Thoracic aorta (tissue), 2 donors: ENCODE data around the gene CTU2. TPM values are rescaled to one million over a fixed set of nuclear protein-coding genes. Genes with fewer than 3 reads are reported as not detected.

Experiments
- ATAC-seq: fragments of 150-250 bp; one replicate; pipeline ENCODE4 v1.8.0; 2017; ENCODE audit warnings: low read depth; ENCODE audit not compliant: insufficient number of reproducible peaks, low FRiP score
- DNase-seq: peaks from one replicate; pipeline ENCODE4 v3.0.0-alpha.2; 2020; ENCODE audit warnings: low spot score
- H3K27ac ChIP-seq, 2 donors: fragments of 200-600 bp; sonication (generic); 1 replicate in 1 of 2; 2 replicates in 1 of 2; pipeline ENCODE4 v1.5.1; 2016; ENCODE audit warnings: mild to moderate bottlenecking in 2 of 2, moderate library complexity in 2 of 2
- H3K27me3 ChIP-seq: fragments of 200-600 bp; sonication (generic); replicated peaks from 2 replicates; pipeline ENCODE4 v1.6.0; 2016; ENCODE audit warnings: mild to moderate bottlenecking; ENCODE audit not compliant: insufficient read depth
- H3K36me3 ChIP-seq: fragments of 200-600 bp; sonication (generic); one replicate; pipeline ENCODE4 v1.5.1; 2016
- H3K4me1 ChIP-seq, 2 donors: fragments of 200-600 bp; sonication (generic); 1 replicate in 1 of 2; 2 replicates in 1 of 2; pipeline versions ENCODE4 v1.5.1 to v1.6.0; 2016; ENCODE audit warnings: low read depth in 2 of 2, mild to moderate bottlenecking in 1 of 2; ENCODE audit not compliant: control insufficient read depth in 1 of 2
- H3K4me3 ChIP-seq: fragments of 200-600 bp; sonication (generic); 2 replicates; pipeline ENCODE4 v1.5.1; 2016; ENCODE audit warnings: mild to moderate bottlenecking
- H3K9me3 ChIP-seq: fragments of 200-600 bp; sonication (generic); 2 replicates; pipeline ENCODE4 v1.5.1; 2016
- total RNA-seq, 2 donors: library from RNA; depleted of rRNA; stranded (reverse); fragments of >200 nt; gene quantifications; one replicate each; pipeline versions ENCODE4 v1.1.0 to v1.2.3, GENCODE V29; 2016
- TF ChIP-seq, protein P1 (sequence below): fragments of 200-600 bp; sonication (generic); IDR thresholded peaks from one replicate; pipeline ENCODE4 v1.5.1; 2019; ENCODE audit warnings: antibody characterized with exemption

CTU2 gene
- 10 to 100 TPM; 11.1 to 21.0 TPM for total RNA-seq

GRCh38 chr16:88706229-88706964 lies at the start of gene CTU2, which contains the start of gene RNF166:
Gene CTU2, plus strand, starts transcription at chr16:88706503. Its CDS starts 28 bp downstream, at chr16:88706531.
Gene RNF166, minus strand, starts transcription at chr16:88706408. Its CDS starts 83 bp downstream, at chr16:88706325.
- H3K4me1 ChIP-seq: peaks cover 22 to 32% of the 10 kb centered on the region in 2 donors
- no peaks in the 10 kb centered on the region for H3K27me3 ChIP-seq
- peak within 1 kb of the TSS; percentile 99 for H3K4me3 ChIP-seq
- DNase-seq (peak; percentile 39), ATAC-seq (peak; percentile 87)
- peaks cover 2% of the 10 kb centered on the region for H3K36me3 ChIP-seq
- no peaks in the 10 kb centered on the region for H3K9me3 ChIP-seq
- peak within 1 kb of the TSS; percentile 62 to 63 for H3K27ac ChIP-seq
- TF ChIP-seq, protein P1, sequence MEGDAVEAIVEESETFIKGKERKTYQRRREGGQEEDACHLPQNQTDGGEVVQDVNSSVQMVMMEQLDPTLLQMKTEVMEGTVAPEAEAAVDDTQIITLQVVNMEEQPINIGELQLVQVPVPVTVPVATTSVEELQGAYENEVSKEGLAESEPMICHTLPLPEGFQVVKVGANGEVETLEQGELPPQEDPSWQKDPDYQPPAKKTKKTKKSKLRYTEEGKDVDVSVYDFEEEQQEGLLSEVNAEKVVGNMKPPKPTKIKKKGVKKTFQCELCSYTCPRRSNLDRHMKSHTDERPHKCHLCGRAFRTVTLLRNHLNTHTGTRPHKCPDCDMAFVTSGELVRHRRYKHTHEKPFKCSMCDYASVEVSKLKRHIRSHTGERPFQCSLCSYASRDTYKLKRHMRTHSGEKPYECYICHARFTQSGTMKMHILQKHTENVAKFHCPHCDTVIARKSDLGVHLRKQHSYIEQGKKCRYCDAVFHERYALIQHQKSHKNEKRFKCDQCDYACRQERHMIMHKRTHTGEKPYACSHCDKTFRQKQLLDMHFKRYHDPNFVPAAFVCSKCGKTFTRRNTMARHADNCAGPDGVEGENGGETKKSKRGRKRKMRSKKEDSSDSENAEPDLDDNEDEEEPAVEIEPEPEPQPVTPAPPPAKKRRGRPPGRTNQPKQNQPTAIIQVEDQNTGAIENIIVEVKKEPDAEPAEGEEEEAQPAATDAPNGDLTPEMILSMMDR: no peak

- Histone ChIP-seq H3K27me3 (no peaks in the 10 kb centered on the region), H3K36me3 (peaks cover 19% of the 10 kb centered on the region), H3K4me3 (no peak overlapping the region), H3K4me1 (peaks cover 0 to 6% of the 10 kb centered on the region in 2 donors), H3K27ac (no peak overlapping the region), H3K9me3 (no peaks in the 10 kb centered on the region)
- no peak for DNase-seq
- no peak for ATAC-seq
- TF ChIP-seq, protein P1: no peak
Observed at GRCh38 chr16:88657371-88657770, 48.9 kb upstream of the CTU2 start.

GRCh38 chr16:88658714-88659113 lies 47.6 kb upstream of the CTU2 start:
- Histone ChIP-seq H3K36me3 (peaks cover 13% of the 10 kb centered on the region), H3K4me1 (peaks cover 0 to 6% of the 10 kb centered on the region in 2 donors), H3K4me3 (no peak overlapping the region), H3K9me3 (no peaks in the 10 kb centered on the region), H3K27ac (no peak overlapping the region), H3K27me3 (no peaks in the 10 kb centered on the region)
- ATAC-seq: no peak
- no peak for DNase-seq
- TF ChIP-seq, protein P1: no peak

GRCh38 chr16:88659160-88659559 lies 47.1 kb upstream of the CTU2 start:
- no peak for ATAC-seq
- Histone ChIP-seq H3K27me3 (no peaks in the 10 kb centered on the region), H3K27ac (no peak overlapping the region), H3K9me3 (no peaks in the 10 kb centered on the region), H3K4me1 (peaks cover 4 to 11% of the 10 kb centered on the region in 2 donors), H3K36me3 (peaks cover 13% of the 10 kb centered on the region), H3K4me3 (no peak overlapping the region)
- DNase-seq: no peak
- TF ChIP-seq, protein P1: no peak

GRCh38 chr16:88661468-88661867 lies 44.8 kb upstream of the CTU2 start:
- Histone ChIP-seq H3K4me3 (no peak overlapping the region), H3K4me1 (peaks cover 4 to 14% of the 10 kb centered on the region in 2 donors), H3K27ac (no peak overlapping the region), H3K36me3 (peaks cover 2% of the 10 kb centered on the region), H3K9me3 (no peaks in the 10 kb centered on the region), H3K27me3 (no peaks in the 10 kb centered on the region)
- DNase-seq (no peak), ATAC-seq (no peak)
- TF ChIP-seq, protein P1: no peak
